Astrocyte of the hippocampus (primary cell): ENCODE results near the gene WDFY2.

Experiments used
- DNase-seq: peaks from one replicate; pipeline ENCODE4 v3.0.0; 2011; ENCODE audit warnings: low read depth, low spot score

Gene WDFY2

DNA sequence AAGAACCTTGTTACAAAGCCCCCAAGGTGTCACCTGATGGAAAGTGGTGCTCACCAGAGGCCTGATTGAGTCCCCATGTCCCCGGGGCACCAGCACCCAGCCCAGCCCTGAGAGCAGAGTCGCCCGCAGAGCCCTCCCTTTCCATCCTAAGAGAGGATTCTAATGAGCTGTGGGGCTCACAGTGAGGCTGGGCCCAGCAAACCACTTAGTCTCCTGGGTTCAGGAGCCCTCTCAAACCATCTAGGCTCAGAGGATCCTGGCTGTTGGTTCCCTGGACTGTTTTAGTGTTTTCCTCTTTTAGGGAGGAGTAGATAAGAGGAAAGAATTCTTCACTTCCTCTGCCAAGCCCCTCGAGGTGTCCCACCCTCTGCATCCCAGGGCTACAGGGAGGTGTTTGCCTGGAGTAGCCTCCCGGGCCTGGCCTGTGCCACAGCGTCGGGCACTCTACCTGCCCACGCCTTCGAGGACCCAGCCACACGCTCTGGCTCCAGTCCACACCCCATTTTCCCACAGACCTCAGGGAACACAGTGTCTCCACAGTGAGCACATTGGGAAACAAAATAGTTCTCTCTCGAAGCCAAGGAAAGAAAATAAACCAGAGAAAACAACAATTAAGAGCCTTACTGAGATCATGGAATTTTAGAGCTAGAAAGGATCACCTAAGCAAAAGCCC is 185.3 kb downstream of the WDFY2 start:
- DNase-seq = peak; percentile 25

DNA sequence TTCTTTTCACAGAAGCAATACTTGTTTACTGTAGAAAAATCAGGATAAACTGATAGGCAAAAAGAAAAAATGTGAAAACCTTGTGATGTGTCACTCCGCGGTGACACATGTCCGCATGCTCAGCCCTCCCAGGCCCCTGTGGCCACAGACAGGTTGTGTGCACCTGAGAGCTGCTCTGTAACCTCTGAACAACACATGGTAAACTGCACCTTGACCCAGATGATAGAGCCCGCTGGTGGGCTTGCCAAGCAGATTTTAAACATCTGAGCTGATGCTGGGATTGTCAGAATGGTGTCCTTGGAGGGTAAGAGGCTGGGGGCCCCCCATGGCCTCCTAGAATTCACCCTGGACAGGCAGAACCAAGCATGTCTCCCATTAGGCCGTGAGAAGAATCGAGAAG is 185.9 kb downstream of the WDFY2 start:
- DNase-seq = no peak

DNA sequence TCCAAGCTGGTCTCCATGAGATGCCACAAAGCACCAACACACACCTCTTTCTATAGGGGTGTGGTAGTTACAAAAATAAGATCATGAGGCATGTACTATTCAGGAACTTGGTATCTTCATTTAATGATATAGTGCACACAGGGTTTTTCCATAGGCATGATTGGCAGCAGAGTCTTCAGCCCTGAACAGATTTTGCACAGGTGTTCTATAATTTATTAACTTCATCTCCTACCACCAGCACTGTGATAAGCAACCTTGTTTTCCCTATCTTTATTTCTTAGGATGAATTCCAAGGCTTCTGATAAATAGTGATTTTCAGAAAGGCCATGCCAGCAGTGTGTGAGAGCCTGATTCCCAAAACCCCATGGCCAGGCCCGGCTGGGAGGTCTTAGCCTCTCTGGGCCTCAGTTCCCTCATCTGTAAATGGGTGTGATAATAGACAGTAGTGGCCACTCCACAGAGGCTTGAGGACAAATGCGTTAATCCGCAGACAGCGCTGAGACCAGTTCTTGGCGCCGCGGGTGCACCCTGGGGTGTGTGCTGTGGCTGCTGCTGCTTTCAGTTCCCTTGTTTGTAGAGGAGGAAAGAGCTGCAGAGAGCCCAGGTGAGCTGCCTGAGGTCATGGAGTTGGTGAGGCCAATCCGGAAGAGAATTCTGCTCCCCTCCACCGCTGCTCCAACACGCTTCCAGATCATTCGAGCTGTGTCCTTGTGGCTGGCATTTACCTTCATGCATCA is 186.6 kb downstream of the WDFY2 start:
- no peak for DNase-seq

DNA sequence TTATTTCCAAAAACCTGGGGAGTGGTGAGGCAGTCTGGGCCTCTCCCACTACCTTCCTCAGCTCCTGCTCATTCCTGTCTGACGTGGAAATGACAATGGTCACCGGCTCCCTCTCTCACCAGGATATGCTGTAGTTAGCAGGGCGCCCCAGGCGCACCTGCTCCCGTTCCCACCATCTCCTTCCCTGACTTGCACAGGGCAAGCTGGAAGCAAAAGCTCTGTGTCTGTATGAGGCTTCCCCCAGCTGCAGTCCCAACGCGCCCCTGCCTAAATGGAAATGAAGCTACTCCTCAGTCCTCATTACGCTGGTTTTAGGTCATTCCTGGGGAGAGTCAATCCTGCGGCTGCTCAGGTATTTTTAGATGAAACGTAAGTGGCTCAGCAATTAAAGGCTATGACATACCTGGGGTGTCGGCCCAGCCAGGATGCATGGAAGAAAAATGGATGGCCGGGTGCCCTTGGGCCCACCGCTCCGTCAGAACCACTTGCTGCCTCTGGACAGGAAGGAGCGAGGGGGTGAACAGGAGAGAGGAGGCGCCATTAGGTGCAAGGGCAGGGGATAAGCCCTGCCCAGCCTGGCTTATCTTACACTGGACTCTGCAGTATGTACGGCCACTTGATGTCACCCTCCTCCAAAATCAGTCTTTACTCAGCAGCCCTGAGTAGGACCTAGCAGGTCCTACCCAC is 187.3 kb downstream of the WDFY2 start:
- DNase-seq = no peak

DNA sequence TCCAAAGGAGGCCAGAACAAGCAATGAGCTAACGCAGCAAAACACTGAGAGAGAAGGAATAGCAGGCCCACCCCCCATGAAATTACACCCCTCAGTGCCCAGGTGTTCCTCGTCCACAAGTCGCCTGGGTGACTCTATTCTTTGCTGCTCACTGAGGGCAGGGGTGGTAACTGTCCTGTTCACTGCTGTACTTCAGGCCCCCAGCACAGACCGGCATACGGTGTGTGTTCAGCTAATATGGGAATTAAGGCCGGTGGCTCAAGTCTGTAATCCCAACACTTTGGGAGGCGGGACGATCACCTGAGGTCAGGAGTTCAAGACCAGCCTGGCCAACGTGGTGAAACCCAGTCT is 187.8 kb downstream of the WDFY2 start:
- no peak for DNase-seq

DNA sequence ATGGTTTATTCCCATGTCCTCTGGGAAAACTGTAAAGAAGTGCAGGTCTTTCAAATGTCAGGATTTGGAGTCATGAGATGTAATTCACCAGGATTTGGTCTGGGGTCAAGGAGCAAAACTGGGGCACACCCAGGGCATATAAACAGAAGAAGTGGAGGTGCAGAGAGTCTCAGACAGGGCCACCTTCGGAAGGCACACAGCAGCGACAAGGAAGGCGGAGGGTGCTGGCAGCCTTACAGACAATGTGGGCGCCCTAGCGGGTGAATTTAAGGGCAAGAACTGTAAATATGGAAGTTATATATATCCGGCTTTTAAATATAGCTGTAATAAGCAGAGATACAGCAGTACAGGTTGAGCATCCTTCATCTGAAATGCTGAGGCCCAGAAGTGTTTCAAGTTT is 188.5 kb downstream of the WDFY2 start:
- DNase-seq = no peak

DNA sequence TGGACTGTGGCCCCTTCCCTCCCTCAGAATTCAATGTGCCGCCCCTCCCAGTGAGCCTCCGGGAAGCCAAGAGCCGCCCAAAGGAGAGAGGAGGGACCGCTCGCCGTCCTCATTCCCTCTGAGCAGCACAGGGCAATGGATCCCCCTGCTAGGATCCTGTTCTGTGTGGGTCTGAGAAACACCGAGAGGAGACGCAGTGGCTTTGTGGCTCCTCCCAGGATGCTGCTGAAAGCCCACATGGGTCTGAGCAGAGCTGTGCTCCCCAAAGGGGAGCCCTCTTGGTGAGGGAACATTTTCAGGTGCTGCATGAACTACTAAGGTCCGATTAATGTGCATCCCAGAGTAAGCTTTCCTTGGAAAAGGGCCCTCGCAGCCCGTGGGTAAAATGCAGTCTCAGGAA is 189.3 kb downstream of the WDFY2 start:
- DNase-seq = no peak

DNA sequence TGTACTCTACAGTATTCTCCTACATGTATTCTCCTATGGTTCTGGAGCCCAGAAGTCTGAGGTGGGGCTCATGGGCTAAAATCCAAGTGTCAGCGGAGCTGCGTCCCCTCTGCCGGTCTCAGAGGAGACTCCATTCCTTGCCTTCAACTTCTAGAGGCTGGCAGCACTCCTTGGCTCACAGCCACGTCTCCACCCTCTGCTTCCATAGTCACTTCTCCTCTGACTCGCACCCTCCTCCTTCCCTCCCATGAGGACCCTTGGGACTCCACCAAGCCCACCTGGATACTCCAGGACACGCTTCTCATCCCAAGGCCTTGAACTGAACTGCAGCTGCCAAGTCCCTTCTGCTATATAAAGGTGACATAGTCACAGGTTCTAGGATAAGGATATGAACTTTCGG is 191.9 kb downstream of the WDFY2 start:
- no peak for DNase-seq

DNA sequence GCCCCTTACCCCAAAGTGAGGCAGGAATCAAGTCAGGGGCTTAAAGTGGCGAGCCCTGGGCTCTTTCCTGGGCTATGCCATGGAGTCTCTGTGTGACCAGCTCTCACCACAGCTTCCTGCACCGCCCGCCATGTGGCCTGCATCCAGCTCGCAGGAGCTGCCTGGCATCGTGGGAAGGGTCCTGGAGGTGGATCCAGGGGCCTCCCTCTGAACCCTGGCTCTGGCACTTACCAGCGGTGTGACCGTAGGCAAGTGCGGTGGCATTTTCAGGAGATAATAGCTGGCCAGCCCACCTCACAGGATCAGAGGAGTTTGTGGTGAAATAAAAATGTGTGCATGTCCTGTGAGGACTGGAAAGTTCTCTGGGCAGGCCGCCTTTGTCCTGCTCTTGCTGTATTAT is 193.7 kb downstream of the WDFY2 start:
- DNase-seq = no peak

DNA sequence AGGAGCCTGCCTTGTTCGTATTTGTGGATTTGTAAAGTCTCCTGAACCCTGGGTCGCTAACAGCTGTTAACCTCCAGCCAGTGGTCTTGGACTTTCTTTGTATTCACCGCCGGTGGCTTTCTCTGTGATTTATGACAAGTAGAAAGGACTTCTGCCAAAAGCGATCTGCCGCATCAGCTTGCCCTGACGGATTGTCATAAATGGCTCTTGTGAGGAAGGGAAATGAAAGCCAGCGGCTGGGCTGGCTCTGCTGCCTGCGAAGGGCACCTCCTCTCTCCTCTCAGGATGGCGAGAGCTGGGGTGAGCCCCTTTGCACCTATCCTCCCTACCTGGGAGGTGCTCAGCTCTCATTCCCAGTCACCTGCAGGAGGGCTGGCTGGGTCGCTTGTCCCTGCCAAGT is 194.1 kb downstream of the WDFY2 start:
- no peak for DNase-seq

DNA sequence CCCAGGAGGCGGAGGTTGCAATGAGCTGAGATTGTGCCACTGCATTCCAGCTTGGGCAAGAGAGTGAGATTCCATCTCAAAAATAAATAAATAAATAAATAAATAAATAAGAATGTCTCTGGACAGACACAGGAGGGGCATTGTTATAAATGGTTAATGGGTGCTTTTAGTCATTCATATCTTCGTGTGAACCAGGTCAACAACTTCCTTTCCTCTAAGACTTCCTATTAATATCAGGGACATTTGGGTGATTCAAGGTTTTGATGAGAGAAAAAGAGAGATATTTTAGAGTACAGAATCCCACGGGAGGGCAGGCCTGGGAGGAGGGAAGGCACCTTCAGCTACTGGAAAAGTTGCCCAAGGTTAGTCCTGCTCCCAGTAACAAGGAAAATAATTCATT is 195.8 kb downstream of the WDFY2 start:
- no peak for DNase-seq

DNA sequence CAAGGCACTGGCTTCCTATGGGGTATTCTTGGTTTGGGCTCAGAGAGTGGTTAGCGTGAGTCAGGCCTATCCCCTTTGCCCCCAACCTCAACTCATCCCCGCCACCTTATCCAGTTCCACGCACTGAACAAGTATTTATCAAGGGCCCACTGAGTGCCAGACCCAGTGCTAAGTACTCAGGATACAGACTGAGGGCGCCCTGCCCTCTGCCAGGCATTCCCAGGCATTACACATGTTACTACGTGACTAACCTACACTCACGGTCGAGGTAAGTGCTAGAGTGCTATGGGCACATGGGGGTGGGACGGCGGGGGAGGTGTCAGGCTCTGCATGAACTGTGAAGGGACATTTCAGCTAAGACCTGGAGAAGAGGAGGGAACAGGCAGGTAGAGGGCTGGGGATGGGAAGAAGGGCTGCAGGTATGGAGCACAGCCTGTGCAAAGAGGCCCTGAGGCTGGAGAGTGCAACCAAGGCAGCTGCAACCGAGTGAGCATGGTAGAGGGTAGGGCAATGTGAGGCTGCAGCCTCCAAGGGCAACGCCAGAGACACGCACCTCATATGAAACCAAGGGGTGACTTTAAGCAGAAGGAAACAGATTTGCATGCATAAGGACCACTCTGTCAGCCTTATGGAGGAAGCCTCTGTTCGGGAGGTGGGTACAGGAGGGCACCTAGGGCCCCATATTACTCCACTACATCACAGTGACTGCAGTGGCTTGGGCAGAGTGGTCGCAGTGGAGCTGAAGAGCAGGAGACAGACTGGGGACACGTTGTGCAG is 197.2 kb downstream of the WDFY2 start:
- DNase-seq = peak; percentile 43

DNA sequence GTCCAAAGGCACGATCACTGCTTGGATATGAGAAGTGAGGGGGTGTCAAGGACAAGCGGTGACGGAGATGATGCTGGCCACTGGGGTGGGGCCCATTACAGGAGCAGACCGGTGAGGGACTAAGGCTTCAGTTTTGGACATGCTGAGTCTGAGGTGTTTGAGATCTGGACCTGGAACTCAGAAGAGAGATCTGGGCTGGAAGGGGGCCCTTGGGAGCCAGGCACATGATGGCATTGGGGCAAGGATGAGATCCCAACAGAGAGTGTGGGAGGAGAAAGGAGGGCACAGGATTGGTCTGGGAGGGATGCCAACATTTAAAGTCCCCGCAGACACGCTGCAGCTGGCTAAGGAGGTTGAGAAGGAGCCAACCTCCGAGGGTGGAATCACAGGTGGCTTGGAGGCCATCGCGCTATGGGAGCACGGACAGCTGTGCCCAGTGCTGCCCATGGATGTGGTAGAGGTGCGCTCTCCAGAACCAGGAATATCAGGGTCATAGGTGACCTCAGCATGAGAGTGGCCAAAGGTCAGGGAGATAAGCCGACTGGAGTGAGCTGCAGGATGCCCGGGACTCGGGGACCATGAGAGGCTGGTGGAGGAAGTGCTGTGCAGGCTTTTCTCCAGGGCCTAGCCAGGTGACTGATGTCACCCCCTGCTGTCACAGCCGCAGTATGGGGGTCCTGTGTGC is 197.9 kb downstream of the WDFY2 start:
- DNase-seq = no peak

DNA sequence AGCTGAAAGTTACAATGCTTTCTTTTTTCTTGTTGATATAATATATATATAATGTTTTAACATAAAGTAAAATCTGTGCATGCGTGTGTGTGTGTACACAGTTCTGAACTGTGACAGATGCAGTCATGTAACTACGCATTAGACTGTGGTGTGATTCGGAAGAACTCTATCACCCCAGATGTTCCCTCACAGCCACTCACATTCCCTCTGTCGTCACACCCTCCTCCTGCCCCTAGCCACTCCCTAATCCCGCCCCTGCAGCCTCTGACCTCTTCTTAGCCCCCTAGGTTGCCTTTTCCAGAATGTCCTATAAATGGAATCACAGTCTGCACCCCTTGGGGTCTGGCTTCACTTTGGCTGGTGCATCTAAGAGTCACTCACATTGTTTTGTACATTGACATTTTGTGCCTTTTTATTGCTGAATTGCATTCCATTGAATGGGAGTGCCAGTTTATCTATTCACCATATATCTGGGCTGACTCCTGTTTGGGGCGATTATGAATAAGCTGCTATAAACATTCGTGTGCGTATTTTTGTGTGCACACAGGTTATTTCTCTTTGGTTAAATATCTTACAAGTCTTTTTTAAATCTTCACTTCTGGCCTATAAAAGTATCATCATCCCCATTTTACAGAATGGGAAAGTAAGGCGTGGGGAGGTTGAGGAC is 199.3 kb downstream of the WDFY2 start:
- no peak for DNase-seq

DNA sequence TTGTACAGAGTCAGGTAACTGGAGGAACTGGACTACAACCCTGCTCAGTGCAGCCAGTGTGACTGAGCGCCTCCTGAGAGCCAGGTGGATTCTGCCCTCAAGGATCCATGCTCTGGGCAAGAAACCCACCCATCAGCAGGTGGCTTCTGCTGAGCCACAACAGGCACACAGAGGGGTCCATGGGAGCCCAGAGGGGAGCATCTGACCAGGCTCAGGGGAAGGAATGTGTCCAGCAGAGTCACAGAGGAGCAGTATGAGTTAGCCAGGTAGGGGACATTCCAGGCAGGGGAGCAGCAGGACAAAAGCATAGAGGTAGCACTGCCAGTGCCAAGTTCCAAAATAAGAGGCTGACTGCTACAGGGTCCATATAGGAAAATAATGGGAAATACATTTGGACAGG is 199.8 kb downstream of the WDFY2 start:
- DNase-seq = no peak

DNA sequence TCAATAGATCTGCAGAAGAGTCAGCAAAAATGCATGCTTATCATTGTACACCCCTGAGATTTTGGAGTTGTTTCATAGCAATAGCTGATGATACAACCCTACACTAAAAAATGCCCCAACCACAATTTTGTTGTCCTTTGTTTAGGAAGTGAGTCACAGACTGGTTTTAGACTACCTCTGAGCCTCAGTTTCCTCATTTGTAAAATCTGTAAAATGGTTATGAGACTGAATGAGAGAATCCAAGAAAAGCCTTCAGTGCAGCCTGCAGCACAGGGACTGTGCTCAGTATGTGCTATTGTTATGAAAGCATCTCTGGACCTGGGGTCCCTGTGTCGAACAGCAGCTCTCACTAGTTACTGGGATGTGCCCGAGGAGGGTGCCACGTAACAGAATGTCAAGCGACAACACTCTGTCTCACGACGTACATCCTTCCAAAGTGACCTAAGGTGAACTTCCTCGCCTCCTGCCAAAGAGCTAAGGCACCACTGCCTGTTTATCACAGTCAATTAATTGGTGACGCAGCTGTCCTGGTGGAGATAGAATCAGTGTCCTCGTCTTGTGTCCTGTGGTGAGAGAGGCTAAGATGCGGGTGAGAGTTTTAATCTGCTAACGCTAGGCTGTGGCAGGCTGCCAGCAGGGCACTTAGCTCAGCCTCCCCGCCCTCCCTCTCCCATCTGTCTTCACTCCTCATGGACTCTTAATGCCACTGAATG is 201.6 kb downstream of the WDFY2 start:
- DNase-seq = peak; percentile 49

DNA sequence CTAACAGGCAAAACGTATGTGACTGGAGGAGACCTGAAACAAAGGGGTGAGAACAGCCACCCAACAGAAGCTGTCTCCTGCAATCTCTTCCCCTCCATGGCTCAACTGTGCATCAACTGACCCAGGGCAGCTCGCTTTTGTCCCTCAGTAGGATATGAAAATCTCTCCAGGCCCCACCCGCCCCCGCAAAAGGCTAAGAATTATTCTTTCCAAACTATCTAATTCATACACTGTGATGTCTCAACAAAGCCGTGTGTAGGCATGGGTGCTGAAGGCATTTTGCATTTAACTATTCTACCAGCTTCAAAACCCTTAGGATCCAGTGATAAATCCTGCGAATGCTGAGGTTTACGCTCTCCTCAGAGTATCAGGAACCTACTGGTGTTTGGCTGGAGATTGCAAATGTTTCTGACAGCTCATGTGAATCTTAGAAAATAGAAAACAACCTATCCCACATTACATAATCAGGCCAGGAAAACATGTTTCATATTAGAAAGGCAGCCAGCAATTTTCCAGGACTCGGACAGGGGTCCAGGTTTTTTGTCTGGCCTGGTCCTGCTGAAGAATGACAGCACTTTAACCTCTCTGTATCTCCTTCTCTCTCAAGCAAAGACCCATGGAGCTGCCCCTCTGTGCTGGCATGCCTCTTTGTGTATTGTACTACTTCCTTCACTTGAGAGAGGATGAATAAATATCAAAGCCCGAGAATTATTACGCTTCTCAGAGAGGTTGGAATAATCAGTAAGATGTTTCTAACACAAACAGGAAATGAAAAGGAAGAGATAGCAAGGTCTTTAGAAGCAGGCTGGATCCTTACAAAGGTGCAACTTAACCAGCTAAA is 202.4 kb downstream of the WDFY2 start:
- no peak for DNase-seq

DNA sequence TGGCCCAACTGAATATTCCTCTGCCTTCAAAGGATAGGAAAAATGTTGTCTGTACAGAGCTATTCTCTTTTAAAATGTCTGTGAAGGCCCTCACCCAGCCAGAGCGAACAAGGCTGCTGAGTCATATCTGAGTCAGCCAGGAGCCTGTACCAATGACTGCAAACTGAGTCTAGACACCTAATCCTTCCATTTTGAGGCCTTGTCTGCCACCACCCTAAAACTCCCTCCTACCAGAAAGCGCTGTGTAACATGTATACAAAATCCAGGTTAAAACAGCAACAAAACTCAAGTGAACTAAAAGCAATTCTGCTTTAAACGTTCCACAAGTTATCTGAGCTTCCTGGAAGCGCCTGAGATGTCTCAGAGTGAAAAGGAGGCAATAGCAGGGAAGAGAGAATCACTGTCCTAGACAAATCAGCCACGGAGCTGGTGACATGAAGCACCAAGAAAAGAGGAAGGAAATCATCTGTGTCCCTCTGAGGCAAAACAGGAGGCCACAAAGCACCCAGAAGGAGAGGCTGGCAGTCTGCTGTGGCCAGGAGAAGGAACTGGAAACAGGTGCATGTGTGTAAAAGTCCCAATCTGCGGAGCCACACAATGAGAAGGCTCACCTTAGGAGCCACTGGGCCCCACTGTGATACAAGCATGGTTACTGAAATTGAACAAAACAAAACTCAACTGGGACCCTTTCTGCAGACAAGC is 209.5 kb downstream of the WDFY2 start:
- DNase-seq = peak; percentile 90

DNA sequence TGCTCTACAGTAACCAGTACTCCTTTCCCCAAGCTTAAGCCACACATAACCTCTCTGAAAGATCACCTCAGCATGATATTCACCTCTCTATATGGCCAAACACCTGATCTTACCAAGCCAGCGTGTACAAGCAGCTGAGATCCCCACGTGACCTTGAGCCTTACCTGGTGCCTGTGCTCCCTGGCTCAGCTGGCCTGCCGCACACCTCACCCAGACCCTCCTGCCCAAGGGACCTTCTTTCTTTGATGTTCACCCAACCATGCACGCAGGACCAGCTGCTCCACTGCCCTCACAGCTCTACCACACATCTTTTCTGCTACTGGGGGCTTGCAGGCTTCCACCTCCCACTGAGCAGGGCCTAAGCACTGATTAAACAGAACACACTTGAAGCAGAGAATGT is 210.7 kb downstream of the WDFY2 start:
- no peak for DNase-seq
